DOHH2 (cell line): ENCODE data around the gene IQGAP1.

Source experiments
- CTCF ChIP-seq: fragments of 200-600 bp; sonication (generic); IDR thresholded peaks from one replicate; pipeline ENCODE4 v1.5.1; 2014; ENCODE audit warnings: antibody characterized with exemption, mild to moderate bottlenecking, low read depth, low read length; ENCODE audit not compliant: poor library complexity, severe bottlenecking
- EZH2phosphoT487 ChIP-seq: fragments of 200-600 bp; sonication (generic); IDR thresholded peaks from 2 replicates; pipeline ENCODE4 v1.6.1; 2017; ENCODE audit warnings: borderline replicate concordance, mild to moderate bottlenecking, antibody characterized with exemption, low read length, moderate library complexity, mixed read lengths

DNA sequence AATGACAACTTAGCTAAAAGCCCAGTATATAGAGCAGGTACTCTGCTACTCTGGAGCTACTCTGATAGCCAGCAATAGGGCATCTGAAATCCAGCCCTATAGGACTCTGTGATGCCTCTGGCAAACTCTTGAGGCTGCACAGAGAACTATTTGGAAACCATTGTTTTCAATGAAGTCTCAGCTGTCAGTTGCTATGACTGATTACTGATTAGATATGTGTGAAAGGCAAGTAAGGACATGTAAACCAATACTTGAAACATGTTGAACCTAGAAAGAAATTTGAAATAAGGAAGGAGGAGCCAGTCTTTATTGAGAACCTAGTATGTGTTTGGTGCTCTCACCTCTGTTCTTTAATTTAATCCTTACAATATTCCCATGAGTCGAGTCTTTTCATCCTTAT, 101.5 kb downstream of the IQGAP1 start:
- TF ChIP-seq CTCF (no peak), EZH2phosphoT487 (no peak)
